Naive thymus-derived CD8-positive, alpha-beta T cell (primary cell): ENCODE results near the gene CPED1. TPM values are rescaled to one million over a fixed set of nuclear protein-coding genes. Genes with fewer than 3 reads are reported as not detected.
"Not testable (repeated sequence)": the region's sequence is repeated elsewhere in the genome, so short reads cannot be mapped to it uniquely, and the experiment has no call there.

ENCODE experiments used
- ATAC-seq, 2 donors: fragments of 150-1000 bp; cut with Tn5 transposase in 1 of 2; sonication (Bioruptor Pico), chemical (Tn5 transposase) in 1 of 2; 1 replicate in 1 of 2; 2 replicates in 1 of 2; pipeline ENCODE4 v1.10.0; 2021; ENCODE audit warnings: mild to moderate bottlenecking in 2 of 2, moderate library complexity in 2 of 2
- POLR2A ChIA-PET: fragments of 350-600 bp; sonication (Branson Sonifier 250); formaldehyde crosslinking; loops from one replicate; lab custom pipeline; 2021; ENCODE audit warnings: antibody characterized with exemption; lab: Charles Lee
- DNase-seq, 10 donors: peaks; one replicate each; pipeline versions ENCODE4 v3.0.0 to v3.0.0-alpha.2; 2020 to 2022
- H3K27ac Mint-ChIP-seq, 10 donors: one replicate each; pipeline ENCODE4 v1.8.0; 2020 to 2022; ENCODE audit warnings: mild to moderate bottlenecking in 10 of 10, mixed read lengths in 10 of 10, moderate library complexity in 4 of 10, inconsistent platforms in 1 of 10
- H3K27me3 Mint-ChIP-seq, 5 donors: one replicate each; pipeline ENCODE4 v1.8.0; 2021 to 2022; ENCODE audit warnings: mixed read lengths in 5 of 5
- H3K36me3 Mint-ChIP-seq, 3 donors: one replicate each; pipeline ENCODE4 v1.8.0; 2020 to 2022; ENCODE audit warnings: mixed read lengths in 3 of 3, mild to moderate bottlenecking in 2 of 3, inconsistent platforms in 1 of 3
- H3K4me1 Mint-ChIP-seq, 4 donors: one replicate each; pipeline ENCODE4 v1.8.0; 2021 to 2022; ENCODE audit warnings: mixed read lengths in 4 of 4
- H3K4me3 Mint-ChIP-seq, 10 donors: one replicate each; pipeline ENCODE4 v1.8.0; 2020 to 2022; ENCODE audit warnings: mild to moderate bottlenecking in 10 of 10, mixed read lengths in 10 of 10, moderate library complexity in 6 of 10, inconsistent platforms in 1 of 10
- H3K9me3 Mint-ChIP-seq, 9 donors: one replicate each; pipeline ENCODE4 v1.8.0; 2020 to 2022; ENCODE audit warnings: mixed read lengths in 9 of 9, mild to moderate bottlenecking in 3 of 9, inconsistent platforms in 1 of 9, moderate library complexity in 1 of 9
- polyA plus RNA-seq, 3 donors: library from polyadenylated mRNA; unstranded; fragments of 300-500 nt; fragmentation: Illumina TruSeq; gene quantifications; one replicate each; pipeline ENCODE4 v1.2.3, GENCODE V29; 2021
- total RNA-seq, 8 experiments: library from RNA in 2 of 8; stranded (reverse) in 2 of 8; gene quantifications; one replicate each; pipeline ENCODE4 v1.2.3 and lab custom pipeline; 2021 to 2026

Gene CPED1
- total and polyA plus RNA-seq, 5 experiments from 2014 or later = not detected

- DNase-seq (no peak), ATAC-seq (no peak)
- POLR2A ChIA-PET = no interaction called here
- peaks cover 4 to 25% (median 12%) of the 10 kb centered on the region in 5 donors for H3K27me3 Mint-ChIP-seq
- H3K27ac Mint-ChIP-seq = no peak overlapping the region
- H3K9me3 Mint-ChIP-seq = no peaks in the 10 kb centered on the region
- H3K4me3 Mint-ChIP-seq = no peak overlapping the region
- no peaks in the 10 kb centered on the region for H3K4me1 Mint-ChIP-seq
- H3K36me3 Mint-ChIP-seq = no peaks in the 10 kb centered on the region
Observed at GRCh38 chr7:121301446-121302213, 313.1 kb downstream of the CPED1 start.

- POLR2A ChIA-PET = no interaction called here
- Mint-ChIP-seq H3K27me3 (peaks cover 5 to 26% (median 12%) of the 10 kb centered on the region in 5 donors), H3K4me3 (no peak overlapping the region), H3K9me3 (no peaks in the 10 kb centered on the region), H3K27ac (no peak overlapping the region), H3K4me1 (no peaks in the 10 kb centered on the region), H3K36me3 (no peaks in the 10 kb centered on the region)
- ATAC-seq (no peak), DNase-seq (no peak)
Observed at GRCh38 chr7:121302214-121302745, 313.8 kb downstream of the CPED1 start.

- H3K4me1 Mint-ChIP-seq = no peaks in the 10 kb centered on the region
- no peak overlapping the region for H3K27ac Mint-ChIP-seq
- peaks cover 9 to 26% (median 12%) of the 10 kb centered on the region in 5 donors for H3K27me3 Mint-ChIP-seq
- DNase-seq = no peak
- POLR2A ChIA-PET = no interaction called here
- no peak overlapping the region for H3K4me3 Mint-ChIP-seq
- ATAC-seq = no peak
- no peaks in the 10 kb centered on the region for H3K9me3 Mint-ChIP-seq
- H3K36me3 Mint-ChIP-seq = no peaks in the 10 kb centered on the region
Observed at GRCh38 chr7:121303422-121304101, 315.1 kb downstream of the CPED1 start.

GRCh38 chr7:121304102-121304658 is 315.7 kb downstream of the CPED1 start:
- Mint-ChIP-seq H3K4me3 (no peak overlapping the region), H3K27ac (no peak overlapping the region), H3K9me3 (no peaks in the 10 kb centered on the region), H3K4me1 (no peaks in the 10 kb centered on the region), H3K27me3 (peaks cover 10 to 26% (median 15%) of the 10 kb centered on the region in 5 donors), H3K36me3 (no peaks in the 10 kb centered on the region)
- DNase-seq = no peak
- ATAC-seq = no peak
- POLR2A ChIA-PET = no interaction called here

GRCh38 chr7:121305109-121305508 is 316.6 kb downstream of the CPED1 start:
- H3K36me3 Mint-ChIP-seq = no peaks in the 10 kb centered on the region
- POLR2A ChIA-PET = no interaction called here
- H3K4me3 Mint-ChIP-seq = no peak overlapping the region
- H3K4me1 Mint-ChIP-seq = no peaks in the 10 kb centered on the region
- no peak for DNase-seq
- H3K27ac Mint-ChIP-seq = no peak overlapping the region
- H3K9me3 Mint-ChIP-seq = no peaks in the 10 kb centered on the region
- peaks cover 13 to 26% (median 17%) of the 10 kb centered on the region in 5 donors for H3K27me3 Mint-ChIP-seq
- ATAC-seq = no peak

GRCh38 chr7:121306565-121306964 is 318.1 kb downstream of the CPED1 start:
- Mint-ChIP-seq H3K27ac (no peak overlapping the region), H3K27me3 (peaks cover 12 to 21% (median 15%) of the 10 kb centered on the region in 5 donors), H3K4me1 (no peaks in the 10 kb centered on the region), H3K36me3 (no peaks in the 10 kb centered on the region), H3K9me3 (peaks cover 0 to 6% (median 0%) of the 10 kb centered on the region in 9 donors), H3K4me3 (no peak overlapping the region)
- POLR2A ChIA-PET = no interaction called here
- ATAC-seq = no peak
- DNase-seq = no peak

GRCh38 chr7:121307021-121307574 is 318.6 kb downstream of the CPED1 start:
- H3K27ac Mint-ChIP-seq = no peak overlapping the region
- peaks cover 8 to 20% (median 13%) of the 10 kb centered on the region in 5 donors for H3K27me3 Mint-ChIP-seq
- peaks cover 0 to 6% (median 0%) of the 10 kb centered on the region in 9 donors for H3K9me3 Mint-ChIP-seq
- ATAC-seq = no peak
- H3K4me1 Mint-ChIP-seq = no peaks in the 10 kb centered on the region
- H3K36me3 Mint-ChIP-seq = no peaks in the 10 kb centered on the region
- no peak for DNase-seq
- POLR2A ChIA-PET = no interaction called here
- no peak overlapping the region for H3K4me3 Mint-ChIP-seq

- Mint-ChIP-seq H3K9me3 (peaks cover 0 to 6% (median 0%) of the 10 kb centered on the region in 9 donors), H3K36me3 (no peaks in the 10 kb centered on the region), H3K4me1 (peaks cover 0 to 6% (median 0%) of the 10 kb centered on the region in 4 donors), H3K27me3 (peaks cover 4 to 27% (median 8%) of the 10 kb centered on the region in 5 donors), H3K27ac (no peak overlapping the region), H3K4me3 (no peak overlapping the region)
- POLR2A ChIA-PET = no interaction called here
- no peak for ATAC-seq
- no peak for DNase-seq
Observed at GRCh38 chr7:121313220-121313792, 324.8 kb downstream of the CPED1 start.

GRCh38 chr7:121313793-121314676 is 325.5 kb downstream of the CPED1 start:
- Mint-ChIP-seq H3K36me3 (no peaks in the 10 kb centered on the region), H3K9me3 (peaks cover 0 to 6% (median 0%) of the 10 kb centered on the region in 9 donors), H3K4me1 (peaks cover 0 to 6% (median 0%) of the 10 kb centered on the region in 4 donors), H3K27ac (no peak overlapping the region), H3K27me3 (peaks cover 2 to 34% (median 5%) of the 10 kb centered on the region in 5 donors), H3K4me3 (no peak overlapping the region)
- DNase-seq (no peak), ATAC-seq (no peak)
- POLR2A ChIA-PET = no interaction called here

- DNase-seq, H3K4me1 Mint-ChIP-seq, ATAC-seq, H3K27ac Mint-ChIP-seq, POLR2A ChIA-PET, H3K4me3 Mint-ChIP-seq, H3K9me3 Mint-ChIP-seq, H3K36me3 Mint-ChIP-seq: not testable (repeated sequence)
- H3K27me3 Mint-ChIP-seq = peaks cover 2 to 29% (median 5%) of the 10 kb centered on the region in 5 donors
Observed at GRCh38 chr7:121315170-121315569, 326.7 kb downstream of the CPED1 start.

GRCh38 chr7:121322460-121322859 is 333.9 kb downstream of the CPED1 start:
- DNase-seq (no peak), ATAC-seq (no peak)
- H3K4me1 Mint-ChIP-seq = no peaks in the 10 kb centered on the region
- POLR2A ChIA-PET = no interaction called here
- no peak overlapping the region for H3K27ac Mint-ChIP-seq
- peaks cover 12 to 54% (median 23%) of the 10 kb centered on the region in 5 donors for H3K27me3 Mint-ChIP-seq
- H3K4me3 Mint-ChIP-seq = no peak overlapping the region
- no peaks in the 10 kb centered on the region for H3K36me3 Mint-ChIP-seq
- no peaks in the 10 kb centered on the region for H3K9me3 Mint-ChIP-seq
